HG02571 (cell line): Measurements from ENCODE around the gene ATP2A3.

Experiments
- ATAC-seq: cut with Tn5 transposase; IDR thresholded peaks from one replicate; pipeline ENCODE4 v1.9.1; 2021; ENCODE audit warnings: mild to moderate bottlenecking, moderate library complexity; ENCODE audit not compliant: unreplicated experiment

The ATP2A3 gene

DNA sequence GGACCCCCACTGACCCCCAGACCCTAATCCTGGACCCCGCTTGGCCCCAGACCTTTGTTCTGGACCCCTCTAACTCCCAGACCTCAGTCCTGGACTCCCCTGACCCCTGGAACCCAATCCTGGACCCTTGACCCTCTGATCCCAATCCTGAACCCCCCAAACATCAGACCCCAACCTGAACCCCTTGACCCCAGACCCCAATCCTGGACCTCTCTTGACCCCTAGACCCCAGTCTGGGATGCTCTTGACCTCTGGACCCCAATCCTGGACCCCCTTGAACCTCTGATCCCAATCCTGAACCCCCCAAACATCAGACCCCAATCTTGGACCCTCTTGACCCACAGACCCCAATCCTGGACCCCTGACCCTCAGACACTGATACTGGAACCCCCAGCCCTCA lies 34.5 kb downstream of the ATP2A3 start:
- no peak for ATAC-seq

DNA sequence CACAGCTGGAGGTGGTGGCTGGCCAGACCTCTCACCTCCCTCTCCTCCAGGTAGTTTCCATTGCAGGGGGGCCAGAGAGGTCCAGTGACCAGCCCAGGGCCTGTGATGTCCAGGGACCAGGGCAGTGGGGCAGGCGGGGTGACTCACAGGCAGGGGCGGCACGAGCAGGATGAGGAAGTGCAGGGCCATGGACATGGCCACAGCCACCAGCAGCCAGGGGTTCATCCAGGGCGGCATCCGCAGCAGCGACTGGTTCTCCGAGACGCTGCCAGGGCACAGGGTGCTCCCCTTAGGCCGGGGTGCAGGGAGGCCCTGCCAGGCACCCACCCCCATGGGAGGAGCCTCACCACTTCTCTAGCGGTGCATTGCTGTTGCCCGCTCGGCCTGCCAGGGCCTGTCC lies 35.1 kb downstream of the ATP2A3 start:
- ATAC-seq = no peak

- ATAC-seq = no peak
Measured at GRCh38 chr17:3928406-3928805, 35.8 kb downstream of the ATP2A3 start.

GRCh38 chr17:3927628-3928340 lies 36.5 kb downstream of the ATP2A3 start:
- ATAC-seq = no peak

- ATAC-seq = no peak
Measured at GRCh38 chr17:3926860-3927627, 37.2 kb downstream of the ATP2A3 start.

- no peak for ATAC-seq
Measured at GRCh38 chr17:3925684-3926485, 38.4 kb downstream of the ATP2A3 start.

GRCh38 chr17:3924512-3925350 lies 39.5 kb downstream of the ATP2A3 start:
- ATAC-seq = no peak

DNA sequence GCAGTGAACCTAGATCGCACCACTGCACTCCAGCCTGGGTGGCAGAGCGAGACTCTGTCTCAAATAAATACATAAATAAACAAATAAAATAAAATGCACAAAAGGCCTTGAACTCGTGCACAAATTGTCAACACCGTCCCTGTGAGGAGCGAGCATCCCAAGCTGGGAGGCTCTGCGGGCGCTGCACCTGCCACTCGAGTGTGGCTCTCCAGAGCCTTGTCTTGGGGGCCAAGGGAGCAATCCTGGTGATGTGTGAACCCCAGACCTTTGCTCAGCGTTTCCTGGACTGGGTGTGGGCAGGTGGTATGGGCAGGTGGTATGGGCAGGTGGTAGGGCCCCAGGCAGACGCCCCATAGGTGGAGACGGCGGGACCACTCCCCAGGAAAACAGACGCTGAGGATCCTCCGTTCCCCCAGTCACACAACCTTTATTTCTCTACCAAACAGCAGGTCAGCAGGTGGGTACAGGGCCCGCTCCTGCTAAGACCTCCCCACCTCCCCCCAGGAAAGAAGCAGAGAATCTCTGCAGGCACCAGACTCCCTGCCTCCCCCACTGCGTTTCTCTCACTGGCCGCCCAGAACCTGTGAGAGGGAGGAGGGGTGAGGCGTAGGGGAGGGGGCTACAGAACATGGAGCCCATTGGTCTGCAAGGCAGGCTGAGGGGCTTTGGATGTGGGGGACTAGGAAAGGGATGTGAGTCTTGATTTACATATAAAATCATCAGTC lies 40.6 kb downstream of the ATP2A3 start:
- ATAC-seq = no peak

DNA sequence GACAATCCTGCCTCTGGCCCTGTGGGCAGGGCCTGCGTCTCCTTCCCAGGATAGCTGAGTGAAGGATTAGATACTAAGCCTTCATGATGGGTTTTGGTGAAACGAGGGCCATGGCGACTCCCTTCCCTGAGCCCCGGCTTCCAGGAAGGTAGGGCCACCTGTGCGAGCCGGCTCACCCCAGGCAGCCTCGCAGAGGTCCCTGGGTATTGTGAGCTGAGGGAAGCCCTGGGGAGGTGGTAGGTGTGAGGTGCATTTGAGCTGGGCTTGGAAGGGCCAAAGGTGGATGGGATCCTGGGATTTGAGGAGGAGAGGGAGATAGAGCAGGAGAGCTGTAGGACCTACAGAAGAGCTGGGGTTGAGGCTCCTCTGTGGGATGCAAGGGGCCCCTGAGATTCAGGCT lies 41.5 kb downstream of the ATP2A3 start:
- no peak for ATAC-seq

- ATAC-seq = no peak
Measured at GRCh38 chr17:3921502-3922319, 42.5 kb downstream of the ATP2A3 start.

DNA sequence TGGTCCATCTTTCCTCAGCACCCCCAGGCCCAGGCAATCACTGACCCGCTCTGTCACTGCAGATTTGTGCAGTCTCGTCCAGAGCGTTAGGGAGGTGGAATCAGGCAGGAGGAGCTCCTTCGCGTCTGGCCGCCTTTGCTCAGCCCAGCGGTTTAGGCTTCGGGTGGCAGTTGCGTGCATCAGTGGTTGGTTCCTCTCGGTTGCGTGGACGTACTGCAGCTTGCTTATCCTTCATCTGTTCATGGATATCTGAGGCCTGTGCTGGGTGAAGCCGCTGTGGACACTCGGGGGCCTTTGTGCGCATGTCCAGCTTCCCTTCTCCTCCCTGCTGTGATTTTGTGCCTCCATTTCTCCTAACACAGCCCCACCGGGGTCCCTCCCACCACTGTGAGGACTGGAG lies 43.2 kb downstream of the ATP2A3 start:
- ATAC-seq = no peak

DNA sequence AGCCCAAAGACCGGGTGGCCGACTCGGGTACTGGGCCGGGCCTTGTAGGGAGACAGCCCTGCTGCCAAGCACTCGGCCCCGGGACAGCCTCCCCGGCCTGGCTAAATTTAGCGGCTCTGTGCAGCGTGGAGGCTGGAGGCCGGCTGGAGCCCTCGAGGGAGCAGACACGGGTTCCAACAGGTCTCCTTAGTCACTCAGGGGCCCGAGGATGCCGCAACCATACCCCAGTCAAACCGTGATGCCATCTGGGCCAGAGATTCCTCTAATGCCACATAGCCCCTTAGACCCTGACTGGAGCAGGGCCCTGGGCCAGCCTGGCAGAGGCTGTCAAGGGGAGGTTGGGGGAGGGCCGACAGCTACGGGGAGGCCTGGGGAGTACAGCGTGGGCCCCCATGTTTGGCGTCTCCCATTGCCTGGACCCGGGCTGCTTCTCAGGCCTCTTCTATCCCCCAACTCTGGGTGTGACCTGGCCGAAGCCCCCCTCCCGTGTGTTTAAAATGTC lies 45.1 kb downstream of the ATP2A3 start:
- ATAC-seq = no peak

GRCh38 chr17:3918372-3919122 lies 45.7 kb downstream of the ATP2A3 start:
- ATAC-seq = no peak

GRCh38 chr17:3917391-3917931 lies 46.8 kb downstream of the ATP2A3 start:
- ATAC-seq = no peak

DNA sequence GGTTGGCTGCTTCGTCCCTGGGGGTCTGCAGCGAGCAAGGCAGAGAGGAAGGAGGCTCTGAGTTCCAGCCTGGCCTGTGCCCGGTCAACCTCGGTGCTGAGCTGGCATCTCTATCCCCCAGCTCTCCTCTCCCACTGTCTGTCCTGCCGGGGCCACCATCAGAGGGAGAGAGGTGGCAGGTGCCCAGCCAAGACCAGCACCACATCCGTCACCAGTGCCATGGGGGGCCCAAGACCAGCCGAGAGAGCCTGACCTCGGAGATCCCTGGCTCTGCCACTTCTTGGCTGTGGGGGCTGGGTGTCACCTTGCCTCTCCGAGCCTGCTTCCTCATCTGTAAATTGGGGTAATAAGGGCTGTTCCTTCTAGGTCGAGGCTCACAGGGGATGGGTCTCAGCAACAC lies 47.4 kb downstream of the ATP2A3 start:
- no peak for ATAC-seq

- ATAC-seq = no peak
Measured at GRCh38 chr17:3915995-3916696, 48.1 kb downstream of the ATP2A3 start, which contains the start of gene P2RX1. TSS of gene P2RX1 (minus strand) at chr17:3916465. CDS start at chr17:3916225, 240 bp downstream.

DNA sequence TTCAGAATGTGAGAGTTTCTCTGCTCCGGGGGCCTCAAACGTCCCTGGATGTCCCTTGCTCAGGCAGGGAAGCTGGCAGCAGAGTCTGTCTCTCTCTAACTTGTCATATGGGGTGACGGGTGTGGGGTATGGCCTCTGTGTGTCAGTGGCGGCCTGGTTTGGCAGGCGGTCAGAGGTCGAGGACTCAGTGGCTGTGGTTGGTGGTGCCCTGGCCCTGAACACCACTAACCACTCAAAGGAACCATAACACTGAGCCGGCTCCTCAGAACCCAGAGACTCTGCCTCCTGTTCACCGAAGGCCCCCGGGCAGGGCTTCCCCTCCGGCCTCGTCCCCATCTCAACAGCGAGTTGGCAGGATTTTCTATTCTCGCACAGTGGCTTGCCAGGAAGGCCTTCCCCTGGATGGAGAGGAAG lies 48.6 kb downstream of the ATP2A3 start:
- no peak for ATAC-seq
